ENCODE data around the gene CEP164. TPM values are rescaled to one million over a fixed set of nuclear protein-coding genes. Genes with fewer than 3 reads are reported as not detected.

The CEP164 gene
- total and polyA plus RNA-seq, 2 of the 4 experiments (the other 2 are of a cell fraction), result 23.3 to 26.9 TPM

DNA sequence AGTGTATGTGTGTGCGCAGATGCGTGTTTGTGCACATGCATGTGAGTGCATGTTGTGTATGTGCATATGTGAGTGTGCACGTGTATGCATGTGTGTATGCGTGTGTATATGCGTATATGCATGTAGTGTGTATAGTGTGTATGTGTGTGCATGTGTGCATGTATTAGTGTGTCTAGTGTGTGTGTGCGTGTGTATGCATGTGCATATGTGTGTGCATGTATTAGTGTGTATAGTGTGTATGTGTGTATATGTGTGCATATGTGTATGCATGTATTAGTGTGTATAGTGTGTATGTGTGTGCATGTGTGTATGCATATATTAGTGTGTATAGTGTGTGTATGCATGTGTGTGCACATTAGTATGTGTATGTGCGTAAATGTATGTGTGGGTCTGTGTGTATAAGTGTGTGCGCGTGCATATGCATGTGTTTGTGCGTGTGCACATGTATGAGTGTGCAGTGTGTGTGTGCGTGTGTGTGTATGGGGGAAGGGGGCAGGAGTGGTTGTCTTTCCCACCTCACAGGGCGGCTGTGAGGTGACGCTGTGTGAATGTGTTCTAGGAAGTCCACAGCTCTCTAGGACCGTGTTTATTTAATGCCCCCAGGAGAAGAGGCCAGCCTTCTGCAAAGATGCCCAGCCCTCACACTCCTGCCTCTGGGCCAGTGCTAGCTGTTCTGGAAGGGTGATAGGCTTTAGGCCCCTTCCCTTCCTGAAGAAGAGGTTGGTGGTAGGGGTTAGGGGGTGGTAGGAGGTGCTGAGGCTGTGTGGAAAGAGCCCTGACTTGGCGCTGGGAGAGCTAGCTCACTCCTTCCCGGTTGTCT, 114.6 kb downstream of the CEP164 start:
- no peak overlapping the region for H3K9ac ChIP-seq (ENCODE audit: low read depth, low read length)
- H3K14ac ChIP-seq (replicated peaks; ENCODE audit: low read depth, low read length), result no peak overlapping the region
- no peaks in the 10 kb centered on the region for H3K36me3 ChIP-seq (ENCODE audit: control insufficient read depth, insufficient read depth, low read length)
- no peak overlapping the region for H3K23ac ChIP-seq (ENCODE audit: low read depth, low read length)
- no peaks in the 10 kb centered on the region for H3K4me1 ChIP-seq (ENCODE audit: control insufficient read depth, insufficient read depth, low read length)
- H2BK5ac ChIP-seq (ENCODE audit: low read depth, low read length, poor library complexity, severe bottlenecking), result no peak overlapping the region
- no peaks in the 10 kb centered on the region; the same call in 1 of the 2 replicates for H4K20me1 ChIP-seq (ENCODE audit: insufficient read depth, low read length)
- no peak overlapping the region for H4K5ac ChIP-seq (ENCODE audit: low read depth, low read length)
- H3K4ac ChIP-seq (ENCODE audit: low read depth, low read length), result no peak overlapping the region
- H2AFZ ChIP-seq (replicated peaks; ENCODE audit: low read length, poor library complexity), result peak overlapping the region; percentile 43
- no TSS peak for BruUV-seq (replicated peaks)
- no peaks in the 10 kb centered on the region for H3K9me1 ChIP-seq (ENCODE audit: insufficient read depth, low read length)
- H3K4me3 ChIP-seq (ENCODE audit: insufficient read depth, low read depth, low read length), result no peak overlapping the region
- no peak overlapping the region for H4K8ac ChIP-seq (ENCODE audit: low read depth in 2 of 2, low read length in 2 of 2)
- H2AK5ac ChIP-seq (ENCODE audit: low read depth, low read length), result no peak overlapping the region
- WGBS, 2 experiments (ENCODE audit: extremely low coverage in 2 of 2, insufficient read length in 1 of 2), result 89% methylated on average over 12 of the region's 16 CpGs; no CpG with 5 or more reads in 1 of the 2 experiments
- POLR2A ChIA-PET (ENCODE audit: unreplicated experiment), result no interaction called here
- no peak overlapping the region for H2BK20ac ChIP-seq (ENCODE audit: low read depth, low read length)
- H3K27me3 ChIP-seq (ENCODE audit: control insufficient read depth, insufficient read depth, low read length), result peaks cover 54% of the 10 kb centered on the region
- H2BK120ac ChIP-seq (ENCODE audit: low read depth, low read length), result no peak overlapping the region
- H2AK9ac ChIP-seq (replicated peaks; ENCODE audit: low read depth, low read length, poor library complexity), result peak overlapping the region; percentile 42
- DNase-seq, result no peak
- TF ChIP-seq FOS (IDR thresholded peaks at IDR 0.05; ENCODE audit: low read depth, low read length), result no peak
- TF ChIP-seq NFE2L2 (IDR thresholded peaks at IDR 0.05; ENCODE audit: low read depth, low read length), result no peak
- TF ChIP-seq RAD21 (IDR thresholded peaks at IDR 0.05; ENCODE audit: low read length), result no peak
- TF ChIP-seq SMC3 (IDR thresholded peaks at IDR 0.05; ENCODE audit: low read depth, low read length), result no peak
- no peak for TF ChIP-seq POLR2A (IDR thresholded peaks at IDR 0.05; ENCODE audit: low read depth, low read length)
- TF ChIP-seq, protein P1, sequence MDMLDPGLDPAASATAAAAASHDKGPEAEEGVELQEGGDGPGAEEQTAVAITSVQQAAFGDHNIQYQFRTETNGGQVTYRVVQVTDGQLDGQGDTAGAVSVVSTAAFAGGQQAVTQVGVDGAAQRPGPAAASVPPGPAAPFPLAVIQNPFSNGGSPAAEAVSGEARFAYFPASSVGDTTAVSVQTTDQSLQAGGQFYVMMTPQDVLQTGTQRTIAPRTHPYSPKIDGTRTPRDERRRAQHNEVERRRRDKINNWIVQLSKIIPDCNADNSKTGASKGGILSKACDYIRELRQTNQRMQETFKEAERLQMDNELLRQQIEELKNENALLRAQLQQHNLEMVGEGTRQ (IDR thresholded peaks at IDR 0.05; ENCODE audit: low read depth, low read length), result no peak
- TF ChIP-seq CHD1 (IDR thresholded peaks at IDR 0.05; ENCODE audit: low read depth, low read length), result no peak
- no peak for TF ChIP-seq MAZ (IDR thresholded peaks at IDR 0.05; ENCODE audit: borderline replicate concordance, low read depth, low read length)
- TF ChIP-seq RFX5 (IDR thresholded peaks at IDR 0.05; ENCODE audit: low read depth, low read length), result no peak
- TF ChIP-seq MAFK (IDR thresholded peaks at IDR 0.05; ENCODE audit: low read depth, low read length), result no peak
- TF ChIP-seq, protein P2, sequence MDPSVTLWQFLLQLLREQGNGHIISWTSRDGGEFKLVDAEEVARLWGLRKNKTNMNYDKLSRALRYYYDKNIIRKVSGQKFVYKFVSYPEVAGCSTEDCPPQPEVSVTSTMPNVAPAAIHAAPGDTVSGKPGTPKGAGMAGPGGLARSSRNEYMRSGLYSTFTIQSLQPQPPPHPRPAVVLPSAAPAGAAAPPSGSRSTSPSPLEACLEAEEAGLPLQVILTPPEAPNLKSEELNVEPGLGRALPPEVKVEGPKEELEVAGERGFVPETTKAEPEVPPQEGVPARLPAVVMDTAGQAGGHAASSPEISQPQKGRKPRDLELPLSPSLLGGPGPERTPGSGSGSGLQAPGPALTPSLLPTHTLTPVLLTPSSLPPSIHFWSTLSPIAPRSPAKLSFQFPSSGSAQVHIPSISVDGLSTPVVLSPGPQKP (IDR thresholded peaks at IDR 0.05; ENCODE audit: borderline replicate concordance, low read depth, low read length), result no peak
- TF ChIP-seq BHLHE40 (IDR thresholded peaks at IDR 0.05; ENCODE audit: low read depth, low read length), result no peak
- no peak for TF ChIP-seq MXI1 (IDR thresholded peaks at IDR 0.05; ENCODE audit: borderline replicate concordance, low read depth, low read length)
- intact Hi-C loops (cut with micrococcal nuclease), result no loop called here
- no peak overlapping the region for H3K18ac ChIP-seq (ENCODE audit: low read depth, low read length)
- ATAC-seq (ENCODE audit: low read depth), result no peak
- H4K91ac ChIP-seq (ENCODE audit: insufficient read depth, low read depth, low read length), result no peak overlapping the region
- CTCF ChIA-PET, result interaction anchor here (0.8 to 1.7 kb wide), 2 partner anchors 16 to 179 kb away, joined by 3 to 4 read pairs; no protein-coding TSS in a partner anchor
- no peak overlapping the region for H3K27ac ChIP-seq (ENCODE audit: insufficient read depth, low read length)
- in situ Hi-C loops (cut with MboI; ENCODE audit: low sequenced_read_pairs), result loop anchor here (10.0 kb wide), 1 partner anchor 363 kb away; no protein-coding TSS in a partner anchor
- no peak overlapping the region for H3K4me2 ChIP-seq (ENCODE audit: low read depth, low read length)
- H3K9me3 ChIP-seq (ENCODE audit: control insufficient read depth, insufficient read depth, low read length), result no peaks in the 10 kb centered on the region
- H3K56ac ChIP-seq (ENCODE audit: extremely low read depth, insufficient read depth, low read length), result no peak overlapping the region
- dilution Hi-C loops (cut with HindIII; ENCODE audit: low sequenced_read_pairs, unreplicated experiment), result no loop called here
- no peaks in the 10 kb centered on the region for H3K79me1 ChIP-seq (ENCODE audit: low read depth in 1 of 2, low read length in 2 of 2)
- no peak overlapping the region for H2BK15ac ChIP-seq (ENCODE audit: low read depth, low read length)

All from IMR-90 (cell line).